Nephron progenitor cell (in vitro differentiated cells): ENCODE results near the gene HERC3.

ENCODE experiments used
- DNase-seq: peaks from one replicate; pipeline ENCODE4 v3.0.0; 2021
- H3K27ac Mint-ChIP-seq: 2 replicates; pipeline ENCODE4 v1.8.0; 2021; ENCODE audit warnings: mild to moderate bottlenecking, moderate library complexity, mixed read lengths
- H3K27me3 Mint-ChIP-seq: 2 replicates; pipeline ENCODE4 v1.8.0; 2021; ENCODE audit warnings: mild to moderate bottlenecking, low read depth, mixed read lengths; ENCODE audit not compliant: poor library complexity
- H3K36me3 Mint-ChIP-seq: 2 replicates; pipeline ENCODE4 v1.8.0; 2021; ENCODE audit warnings: low read depth, mixed read lengths
- H3K4me1 Mint-ChIP-seq: 2 replicates; pipeline ENCODE4 v1.8.0; 2021; ENCODE audit warnings: mixed read lengths
- H3K4me3 Mint-ChIP-seq: 2 replicates; pipeline ENCODE4 v1.8.0; 2021; ENCODE audit warnings: mild to moderate bottlenecking, moderate library complexity, mixed read lengths
- H3K9me3 Mint-ChIP-seq: 2 replicates; pipeline ENCODE4 v1.8.0; 2021; ENCODE audit warnings: mild to moderate bottlenecking, moderate library complexity, mixed read lengths
- TF ChIP-seq, protein P1 (sequence below): fragments of 200-600 bp; sonication (generic); IDR thresholded peaks from 2 replicates; pipeline ENCODE4 v1.5.0; 2021; ENCODE audit warnings: antibody characterized with exemption

Gene HERC3

DNA sequence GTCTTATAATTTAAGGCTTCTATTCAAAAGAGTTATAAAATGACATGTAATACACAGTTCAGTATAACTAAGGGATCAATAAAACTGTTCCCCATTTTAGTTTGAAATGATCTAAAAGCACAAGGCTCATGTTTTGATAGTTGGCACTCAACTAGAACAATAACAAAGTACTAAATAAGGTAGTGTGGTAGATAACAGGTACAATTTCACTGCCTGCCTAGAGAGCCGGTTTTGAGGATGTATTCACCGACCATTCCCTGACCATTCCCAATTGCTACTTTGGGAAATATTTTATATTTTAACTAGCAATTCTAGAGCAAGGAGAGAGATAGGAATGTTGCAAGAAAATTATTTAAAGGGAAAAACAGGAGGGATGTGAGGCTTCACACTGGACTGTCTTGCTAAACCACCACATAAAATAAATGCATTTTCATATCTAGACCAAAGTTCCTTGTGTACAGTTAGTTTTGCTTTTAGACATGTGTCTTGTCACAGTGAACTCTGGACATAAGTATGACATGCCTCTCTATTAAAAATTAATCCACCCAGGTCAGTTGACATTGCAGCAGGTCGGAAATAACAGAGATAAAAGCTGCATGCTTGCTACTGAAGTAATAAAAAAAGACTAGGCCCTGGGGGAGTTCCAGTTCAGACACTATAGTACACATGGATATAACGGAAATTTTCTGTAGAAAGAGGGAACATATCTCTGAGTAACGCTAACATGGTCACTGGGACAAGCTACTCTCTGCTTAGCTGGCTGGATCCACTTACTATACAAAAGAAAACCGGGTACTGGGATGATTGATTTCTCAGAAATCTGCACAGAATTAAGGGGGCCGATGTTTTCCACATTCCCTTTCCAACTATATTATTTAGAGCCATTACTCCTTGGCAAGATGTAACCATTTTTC, 161.6 kb downstream of the HERC3 start:
- Mint-ChIP-seq H3K4me1 (peaks cover 11% of the 10 kb centered on the region), H3K9me3 (no peaks in the 10 kb centered on the region), H3K27ac (no peak overlapping the region), H3K4me3 (no peak overlapping the region), H3K27me3 (no peaks in the 10 kb centered on the region), H3K36me3 (peaks cover 51% of the 10 kb centered on the region)
- DNase-seq, result no peak
- TF ChIP-seq, protein P1, sequence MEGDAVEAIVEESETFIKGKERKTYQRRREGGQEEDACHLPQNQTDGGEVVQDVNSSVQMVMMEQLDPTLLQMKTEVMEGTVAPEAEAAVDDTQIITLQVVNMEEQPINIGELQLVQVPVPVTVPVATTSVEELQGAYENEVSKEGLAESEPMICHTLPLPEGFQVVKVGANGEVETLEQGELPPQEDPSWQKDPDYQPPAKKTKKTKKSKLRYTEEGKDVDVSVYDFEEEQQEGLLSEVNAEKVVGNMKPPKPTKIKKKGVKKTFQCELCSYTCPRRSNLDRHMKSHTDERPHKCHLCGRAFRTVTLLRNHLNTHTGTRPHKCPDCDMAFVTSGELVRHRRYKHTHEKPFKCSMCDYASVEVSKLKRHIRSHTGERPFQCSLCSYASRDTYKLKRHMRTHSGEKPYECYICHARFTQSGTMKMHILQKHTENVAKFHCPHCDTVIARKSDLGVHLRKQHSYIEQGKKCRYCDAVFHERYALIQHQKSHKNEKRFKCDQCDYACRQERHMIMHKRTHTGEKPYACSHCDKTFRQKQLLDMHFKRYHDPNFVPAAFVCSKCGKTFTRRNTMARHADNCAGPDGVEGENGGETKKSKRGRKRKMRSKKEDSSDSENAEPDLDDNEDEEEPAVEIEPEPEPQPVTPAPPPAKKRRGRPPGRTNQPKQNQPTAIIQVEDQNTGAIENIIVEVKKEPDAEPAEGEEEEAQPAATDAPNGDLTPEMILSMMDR, result no peak

GRCh38 chr4:88754796-88755195, 162.5 kb downstream of the HERC3 start:
- Mint-ChIP-seq H3K27ac (no peak overlapping the region), H3K9me3 (no peaks in the 10 kb centered on the region), H3K36me3 (peaks cover 43% of the 10 kb centered on the region), H3K27me3 (no peaks in the 10 kb centered on the region), H3K4me3 (no peak overlapping the region), H3K4me1 (peaks cover 20% of the 10 kb centered on the region)
- TF ChIP-seq, protein P1, result no peak
- DNase-seq, result no peak

DNA sequence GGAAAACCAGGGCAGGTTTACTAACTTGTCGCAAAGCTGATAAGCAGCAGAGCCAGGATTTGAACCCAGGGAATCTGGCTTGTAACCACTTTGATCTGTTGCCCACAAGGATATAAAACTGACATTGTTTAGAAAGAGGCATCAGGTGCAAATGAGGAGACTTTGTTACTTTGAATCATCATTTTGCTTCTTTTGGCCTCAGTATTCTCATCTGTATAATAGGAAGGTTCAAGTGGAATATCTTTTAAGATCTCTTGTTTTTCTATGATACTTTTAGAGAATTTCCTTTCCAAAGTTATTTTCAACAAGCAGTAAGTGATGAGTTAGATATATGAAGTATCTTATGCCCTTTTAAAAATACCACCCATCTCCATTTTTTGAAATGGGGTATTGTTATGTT, 163.2 kb downstream of the HERC3 start:
- Mint-ChIP-seq H3K9me3 (no peaks in the 10 kb centered on the region), H3K27ac (no peak overlapping the region), H3K27me3 (no peaks in the 10 kb centered on the region), H3K4me3 (no peak overlapping the region), H3K4me1 (peaks cover 22% of the 10 kb centered on the region), H3K36me3 (peaks cover 36% of the 10 kb centered on the region)
- DNase-seq, result no peak
- TF ChIP-seq, protein P1, result no peak

- no peak overlapping the region for H3K27ac Mint-ChIP-seq
Observed at GRCh38 chr4:88756149-88756548, 163.9 kb downstream of the HERC3 start.

GRCh38 chr4:88757067-88757466, 164.8 kb downstream of the HERC3 start:
- TF ChIP-seq, protein P1, result no peak
- H3K9me3 Mint-ChIP-seq, result no peaks in the 10 kb centered on the region
- H3K36me3 Mint-ChIP-seq, result peaks cover 30% of the 10 kb centered on the region
- H3K27ac Mint-ChIP-seq, result no peak overlapping the region
- H3K27me3 Mint-ChIP-seq, result no peaks in the 10 kb centered on the region
- no peak overlapping the region for H3K4me3 Mint-ChIP-seq
- H3K4me1 Mint-ChIP-seq, result peaks cover 28% of the 10 kb centered on the region
- no peak for DNase-seq

More at GRCh38 chr4:88756149-88756548, 163.9 kb downstream of the HERC3 start:
- no peaks in the 10 kb centered on the region for H3K9me3 Mint-ChIP-seq
- H3K36me3 Mint-ChIP-seq, result peaks cover 32% of the 10 kb centered on the region
- H3K4me3 Mint-ChIP-seq, result no peak overlapping the region
- H3K4me1 Mint-ChIP-seq, result peaks cover 25% of the 10 kb centered on the region
- no peaks in the 10 kb centered on the region for H3K27me3 Mint-ChIP-seq
- TF ChIP-seq, protein P1, result no peak
- DNase-seq, result no peak

GRCh38 chr4:88757776-88758175, 165.5 kb downstream of the HERC3 start:
- Mint-ChIP-seq H3K9me3 (no peaks in the 10 kb centered on the region), H3K27me3 (no peaks in the 10 kb centered on the region), H3K4me3 (no peak overlapping the region), H3K36me3 (peaks cover 23% of the 10 kb centered on the region), H3K4me1 (peaks cover 28% of the 10 kb centered on the region), H3K27ac (no peak overlapping the region)
- TF ChIP-seq, protein P1, result no peak
- DNase-seq, result no peak
